Thoracic aorta (tissue), 2 donors: ENCODE measurements around the gene MITD1. TPM values are rescaled to one million over a fixed set of nuclear protein-coding genes. Genes with fewer than 3 reads are reported as not detected.
A peak's percentile ranks its signal among the peaks of the same experiment; 100 is the strongest.

Experiments
- ATAC-seq: fragments of 150-250 bp; one replicate; pipeline ENCODE4 v1.8.0; 2017; ENCODE audit warnings: low read depth; ENCODE audit not compliant: insufficient number of reproducible peaks, low FRiP score
- DNase-seq: peaks from one replicate; pipeline ENCODE4 v3.0.0-alpha.2; 2020; ENCODE audit warnings: low spot score
- H3K27ac ChIP-seq, 2 donors: fragments of 200-600 bp; sonication (generic); 1 replicate in 1 of 2; 2 replicates in 1 of 2; pipeline ENCODE4 v1.5.1; 2016; ENCODE audit warnings: mild to moderate bottlenecking in 2 of 2, moderate library complexity in 2 of 2
- H3K27me3 ChIP-seq: fragments of 200-600 bp; sonication (generic); replicated peaks from 2 replicates; pipeline ENCODE4 v1.6.0; 2016; ENCODE audit warnings: mild to moderate bottlenecking; ENCODE audit not compliant: insufficient read depth
- H3K36me3 ChIP-seq: fragments of 200-600 bp; sonication (generic); one replicate; pipeline ENCODE4 v1.5.1; 2016
- H3K4me1 ChIP-seq, 2 donors: fragments of 200-600 bp; sonication (generic); 1 replicate in 1 of 2; 2 replicates in 1 of 2; pipeline versions ENCODE4 v1.5.1 to v1.6.0; 2016; ENCODE audit warnings: low read depth in 2 of 2, mild to moderate bottlenecking in 1 of 2; ENCODE audit not compliant: control insufficient read depth in 1 of 2
- H3K4me3 ChIP-seq: fragments of 200-600 bp; sonication (generic); 2 replicates; pipeline ENCODE4 v1.5.1; 2016; ENCODE audit warnings: mild to moderate bottlenecking
- H3K9me3 ChIP-seq: fragments of 200-600 bp; sonication (generic); 2 replicates; pipeline ENCODE4 v1.5.1; 2016
- total RNA-seq, 2 donors: library from RNA; depleted of rRNA; stranded (reverse); fragments of >200 nt; gene quantifications; one replicate each; pipeline versions ENCODE4 v1.1.0 to v1.2.3, GENCODE V29; 2016
- TF ChIP-seq, protein P1 (sequence below): fragments of 200-600 bp; sonication (generic); IDR thresholded peaks from one replicate; pipeline ENCODE4 v1.5.1; 2019; ENCODE audit warnings: antibody characterized with exemption

MITD1 gene
- total RNA-seq, result 10 to 100 TPM; 12.0 to 25.9 TPM

DNA sequence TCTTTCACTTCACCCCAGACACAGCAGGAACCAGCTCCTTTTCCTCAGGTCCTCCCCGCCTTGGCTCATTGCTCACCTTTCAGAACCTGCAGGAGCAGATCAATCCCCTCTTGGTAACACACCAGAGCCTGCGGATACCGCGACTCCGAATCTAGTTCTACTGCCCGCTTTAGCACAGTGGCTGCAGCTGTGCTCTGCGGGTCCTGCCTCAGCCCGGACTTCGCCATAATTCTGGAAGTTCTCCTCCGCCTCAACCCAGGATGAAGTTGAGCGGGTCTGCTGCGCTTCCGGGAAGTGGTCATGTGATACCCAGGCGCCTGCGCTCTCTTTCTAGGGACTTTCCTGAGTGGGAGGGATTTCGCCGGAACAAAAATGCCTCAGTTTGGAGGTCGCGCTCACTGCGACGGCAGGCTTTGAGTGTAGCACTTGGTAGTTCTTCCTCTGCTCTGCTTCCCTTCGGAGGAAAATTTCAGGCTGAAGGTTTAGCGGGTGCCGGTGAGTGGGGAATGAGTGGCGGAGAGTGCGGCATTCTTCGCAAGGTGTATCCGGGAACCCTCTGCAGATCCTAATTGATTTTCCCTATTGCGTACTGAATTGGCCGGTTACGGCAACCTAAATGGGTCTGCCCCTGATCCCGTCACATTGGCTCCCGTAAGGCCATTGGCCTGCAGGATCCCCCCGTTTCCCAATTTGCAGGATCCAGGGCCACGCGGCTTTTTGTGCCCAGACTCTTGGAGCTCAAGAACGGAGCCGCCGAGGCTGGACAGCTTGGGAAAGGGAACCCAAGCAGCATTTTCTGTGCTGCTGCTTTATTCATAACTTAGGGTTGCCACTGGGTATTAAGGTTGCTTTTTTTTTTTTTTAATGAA, at the start of gene MITD1, which contains the start of gene MRPL30:
TSS of gene MITD1 (minus strand) at position 304 of the 869 bp plus-strand sequence. CDS start at position 227, 77 bp downstream.
TSS of gene MRPL30 (plus strand) at position 430 of the 869 bp plus-strand sequence. CDS start 5,020 bp downstream, outside the sequence.
- peak within 1 kb of the TSS; percentile 33 to 69 for H3K27ac ChIP-seq
- no peaks in the 10 kb centered on the region for H3K27me3 ChIP-seq
- peaks cover 24 to 37% of the 10 kb centered on the region in 2 donors for H3K4me1 ChIP-seq
- ATAC-seq (peak; percentile 94), DNase-seq (peak; percentile 68)
- TF ChIP-seq, protein P1, sequence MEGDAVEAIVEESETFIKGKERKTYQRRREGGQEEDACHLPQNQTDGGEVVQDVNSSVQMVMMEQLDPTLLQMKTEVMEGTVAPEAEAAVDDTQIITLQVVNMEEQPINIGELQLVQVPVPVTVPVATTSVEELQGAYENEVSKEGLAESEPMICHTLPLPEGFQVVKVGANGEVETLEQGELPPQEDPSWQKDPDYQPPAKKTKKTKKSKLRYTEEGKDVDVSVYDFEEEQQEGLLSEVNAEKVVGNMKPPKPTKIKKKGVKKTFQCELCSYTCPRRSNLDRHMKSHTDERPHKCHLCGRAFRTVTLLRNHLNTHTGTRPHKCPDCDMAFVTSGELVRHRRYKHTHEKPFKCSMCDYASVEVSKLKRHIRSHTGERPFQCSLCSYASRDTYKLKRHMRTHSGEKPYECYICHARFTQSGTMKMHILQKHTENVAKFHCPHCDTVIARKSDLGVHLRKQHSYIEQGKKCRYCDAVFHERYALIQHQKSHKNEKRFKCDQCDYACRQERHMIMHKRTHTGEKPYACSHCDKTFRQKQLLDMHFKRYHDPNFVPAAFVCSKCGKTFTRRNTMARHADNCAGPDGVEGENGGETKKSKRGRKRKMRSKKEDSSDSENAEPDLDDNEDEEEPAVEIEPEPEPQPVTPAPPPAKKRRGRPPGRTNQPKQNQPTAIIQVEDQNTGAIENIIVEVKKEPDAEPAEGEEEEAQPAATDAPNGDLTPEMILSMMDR, result no peak
- no peaks in the 10 kb centered on the region for H3K36me3 ChIP-seq
- H3K4me3 ChIP-seq, result peak within 1 kb of the TSS; percentile 71
- no peaks in the 10 kb centered on the region for H3K9me3 ChIP-seq

DNA sequence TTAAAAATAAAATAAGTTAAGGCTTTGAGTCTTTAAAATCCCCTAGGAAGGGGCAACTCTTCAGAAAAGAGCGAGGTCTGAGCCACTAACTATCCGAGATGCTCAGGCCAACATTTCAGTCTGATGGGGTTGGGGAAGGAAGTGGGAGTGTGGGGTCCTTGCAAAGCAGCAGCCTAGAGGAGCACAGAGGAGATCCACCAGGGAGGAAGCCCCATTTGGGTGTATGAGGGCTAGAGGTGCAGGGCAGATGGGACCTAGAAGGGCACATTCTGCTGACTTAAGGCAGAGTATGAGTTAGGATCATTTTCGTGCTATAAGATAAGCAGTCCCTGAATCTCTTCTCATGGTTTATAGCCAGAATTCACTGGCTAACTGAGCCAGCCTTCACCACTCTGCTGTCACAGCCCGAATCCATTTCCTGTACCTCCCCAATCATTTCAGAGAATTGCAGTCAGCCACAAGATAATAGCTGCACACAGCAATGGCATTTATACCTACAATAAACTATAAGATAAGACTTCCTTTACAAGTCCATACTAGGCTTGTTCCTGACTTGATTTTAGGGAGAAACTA, 37.2 kb upstream of the MITD1 start:
- Histone ChIP-seq H3K27me3 (no peaks in the 10 kb centered on the region), H3K4me3 (no peak overlapping the region), H3K9me3 (no peaks in the 10 kb centered on the region), H3K27ac (no peak overlapping the region), H3K36me3 (no peaks in the 10 kb centered on the region), H3K4me1 (no peaks in the 10 kb centered on the region)
- TF ChIP-seq, protein P1, result no peak
- ATAC-seq (no peak), DNase-seq (no peak)

DNA sequence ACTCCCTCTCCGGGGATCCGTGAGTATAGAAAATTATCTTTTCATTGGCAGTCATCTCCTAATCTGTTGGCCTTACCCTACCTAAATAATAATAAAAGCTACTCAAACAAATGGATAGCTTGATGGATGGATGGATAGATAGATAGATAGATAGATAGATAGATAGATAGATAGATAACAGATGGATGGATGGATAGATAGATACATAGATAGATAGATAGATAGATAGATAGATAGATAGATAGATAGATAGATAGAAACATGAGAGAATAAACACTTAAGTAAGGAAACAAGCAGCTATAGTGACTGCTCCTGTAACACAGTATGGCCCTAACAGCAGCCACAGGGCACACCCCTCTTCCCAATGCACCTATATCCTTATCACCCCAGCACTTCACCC, 35.2 kb upstream of the MITD1 start:
- Histone ChIP-seq H3K27ac (no peak overlapping the region), H3K9me3 (no peaks in the 10 kb centered on the region), H3K4me1 (no peaks in the 10 kb centered on the region), H3K36me3 (no peaks in the 10 kb centered on the region), H3K4me3 (no peak overlapping the region), H3K27me3 (no peaks in the 10 kb centered on the region)
- DNase-seq (no peak), ATAC-seq (no peak)
- TF ChIP-seq, protein P1, result no peak

DNA sequence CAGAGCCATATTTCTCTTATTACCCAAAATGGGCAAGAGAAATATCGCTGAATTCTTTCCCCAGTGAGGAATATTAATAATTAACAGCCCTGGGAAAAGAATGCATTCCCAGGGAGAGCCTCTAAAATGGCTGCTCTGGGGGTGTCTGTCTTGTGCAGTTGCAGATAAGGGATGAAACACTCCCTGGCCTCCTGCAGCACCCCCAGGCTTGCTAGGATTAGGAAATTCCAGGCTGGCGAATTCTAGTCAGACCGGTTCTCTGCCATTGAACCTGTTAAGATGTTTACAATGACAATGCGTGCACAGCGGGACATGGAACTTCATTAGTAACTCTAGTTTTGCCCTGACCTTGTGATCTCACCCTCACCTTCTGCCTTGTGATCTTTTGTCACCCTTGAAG, 24.6 kb upstream of the MITD1 start:
- Histone ChIP-seq H3K4me3 (no peak overlapping the region), H3K9me3 (no peaks in the 10 kb centered on the region), H3K27me3 (no peaks in the 10 kb centered on the region), H3K36me3 (no peaks in the 10 kb centered on the region), H3K4me1 (no peaks in the 10 kb centered on the region), H3K27ac (no peak overlapping the region)
- TF ChIP-seq, protein P1, result no peak
- DNase-seq (no peak), ATAC-seq (no peak)

DNA sequence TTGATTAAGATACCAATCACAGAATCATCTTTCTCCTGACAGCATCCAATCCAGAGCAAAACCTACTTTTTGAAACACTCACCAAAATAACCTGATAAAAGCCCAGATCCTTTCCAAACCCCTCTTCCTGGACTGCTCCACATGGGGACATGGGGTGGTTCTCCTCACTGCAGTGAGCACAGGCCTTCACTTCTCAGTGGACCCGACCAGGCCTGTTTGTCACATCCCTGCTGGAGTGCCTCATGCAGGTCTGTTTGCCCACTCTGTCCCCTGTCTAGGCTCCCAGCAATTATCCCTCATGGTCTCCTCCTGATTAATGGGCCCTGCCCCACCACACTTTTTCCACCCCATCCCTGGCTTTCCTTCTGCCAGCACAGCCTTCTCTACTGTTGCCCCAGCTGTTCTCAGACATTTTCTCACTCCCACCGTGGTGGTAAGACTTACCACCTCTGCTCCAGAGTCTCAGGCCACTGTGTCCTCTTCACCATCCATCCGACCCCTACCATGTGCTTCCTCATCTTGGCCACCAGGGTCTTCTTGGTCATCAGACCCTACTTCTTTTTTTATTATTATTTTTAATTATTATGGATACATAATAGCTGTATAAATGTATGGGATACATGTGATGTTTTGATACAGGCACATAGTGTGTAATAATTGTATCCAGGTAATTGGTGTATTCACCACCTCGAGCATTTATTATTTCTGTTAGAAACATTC, 21.3 kb upstream of the MITD1 start:
- ATAC-seq, result no peak
- Histone ChIP-seq H3K27ac (no peak overlapping the region), H3K9me3 (no peaks in the 10 kb centered on the region), H3K4me3 (no peak overlapping the region), H3K4me1 (no peaks in the 10 kb centered on the region), H3K27me3 (no peaks in the 10 kb centered on the region), H3K36me3 (peaks cover 11% of the 10 kb centered on the region)
- DNase-seq, result no peak
- TF ChIP-seq, protein P1, result no peak
